Esophagus squamous epithelium (tissue), 5 donors: Measurements from ENCODE around the gene SLC27A1. TPM values are rescaled to one million over a fixed set of nuclear protein-coding genes. Genes with fewer than 3 reads are reported as not detected.
A peak's percentile ranks its signal among the peaks of the same experiment; 100 is the strongest.
"Not testable (repeated sequence)": the region's sequence is repeated elsewhere in the genome, so short reads cannot be mapped to it uniquely, and the experiment has no call there.

Experiments used
- DNase-seq: peaks from one replicate; lab custom pipeline; 2025; lab: John Stamatoyannopoulos, UW
- H3K27ac ChIP-seq, 4 donors: fragments of 200-600 bp; sonication (generic); one replicate each; pipeline ENCODE4 v1.5.1; 2016 to 2019; ENCODE audit warnings: mild to moderate bottlenecking in 1 of 4
- H3K27me3 ChIP-seq, 4 donors: fragments of 200-600 bp; sonication (generic); 1 replicate in 3 of 4; 2 replicates in 1 of 4; pipeline versions ENCODE4 v1.5.1 to v1.6.0; 2017 to 2021; ENCODE audit warnings: antibody characterized with exemption in 1 of 4
- H3K36me3 ChIP-seq, 3 donors: fragments of 200-600 bp; sonication (generic); one replicate each; pipeline ENCODE4 v1.5.1; 2016 to 2019
- H3K4me1 ChIP-seq, 3 donors: fragments of 200-600 bp; sonication (generic); one replicate each; pipeline ENCODE4 v1.5.1; 2017 to 2019
- H3K4me3 ChIP-seq, 4 donors: fragments of 200-600 bp; sonication (generic); 1 replicate in 3 of 4; 2 replicates in 1 of 4; pipeline ENCODE4 v1.5.1; 2016 to 2019; ENCODE audit warnings: mild to moderate bottlenecking in 2 of 4, moderate library complexity in 1 of 4
- H3K9me3 ChIP-seq, 3 donors: fragments of 200-600 bp; sonication (generic); one replicate each; pipeline ENCODE4 v1.5.1; 2016 to 2019
- POLR2A ChIP-seq, 4 donors: fragments of 450-650 bp; IDR thresholded peaks; one replicate each; pipeline ENCODE4 v1.6.1; 2017; ENCODE audit warnings: antibody characterized with exemption in 4 of 4, mild to moderate bottlenecking in 4 of 4, moderate library complexity in 3 of 4
- WGBS, 2 donors: methylation state at CpG; one replicate each; pipeline ENCODE4 v1.1.5; 2018; 5-methylcytosine and 5-hydroxymethylcytosine counted together
- intact Hi-C: fragments of 100-400 bp; cut with DNase I; formaldehyde crosslinking; loops from one replicate; pipeline ENCODE4 v1.15.0; 2022
- total RNA-seq, 4 donors: library from RNA; depleted of rRNA; stranded (reverse); fragments of >200 nt; gene quantifications; one replicate each; pipeline ENCODE4 v1.1.0, GENCODE V29; 2016
- TF ChIP-seq, protein P1 (sequence below), 6 experiments: fragments of 450-650 bp in 4 of 6; fragments of 200-600 bp in 2 of 6; sonication (generic) in 2 of 6; IDR thresholded peaks; one replicate each; pipeline ENCODE4 v1.5.1; 2016 to 2019; ENCODE audit warnings: antibody characterized with exemption in 6 of 6, mild to moderate bottlenecking in 4 of 6, moderate library complexity in 4 of 6
- donor health status: DM: yes; HTN: yes; CAD: no.

The SLC27A1 gene
- total RNA-seq, 4 donors from 2014 or later, result 4.1 to 19.5 (median 8.7) TPM

DNA sequence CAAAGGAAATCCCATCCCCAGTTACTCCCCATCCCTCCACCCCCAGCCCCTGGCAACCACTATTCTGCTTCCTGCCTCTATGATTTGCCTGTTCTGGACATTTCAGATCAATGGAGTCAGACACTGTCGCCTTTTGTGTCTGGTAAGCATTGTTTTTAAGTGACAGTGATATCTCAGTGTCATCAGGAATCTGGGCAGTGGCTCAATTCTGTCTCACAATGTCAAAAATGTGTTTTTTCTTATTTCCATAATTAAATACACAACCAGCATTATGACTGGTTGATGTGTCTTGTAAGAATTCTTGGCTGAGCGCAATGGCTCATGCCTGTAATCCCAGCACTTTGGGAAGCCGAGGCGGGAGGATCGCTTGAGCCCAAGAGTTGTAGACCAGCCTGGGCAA is 21.0 kb downstream of the SLC27A1 start:
- Histone ChIP-seq H3K9me3 (no peaks in the 10 kb centered on the region), H3K36me3 (peaks cover 0 to 20% (median 0%) of the 10 kb centered on the region in 3 donors), H3K4me3 (no peak overlapping the region), H3K4me1 (peaks cover 0 to 31% (median 12%) of the 10 kb centered on the region in 3 donors), H3K27ac (peak overlapping the region in 1 of 4 donors; percentile 9), H3K27me3 (no peaks in the 10 kb centered on the region)
- TF ChIP-seq, protein P1, sequence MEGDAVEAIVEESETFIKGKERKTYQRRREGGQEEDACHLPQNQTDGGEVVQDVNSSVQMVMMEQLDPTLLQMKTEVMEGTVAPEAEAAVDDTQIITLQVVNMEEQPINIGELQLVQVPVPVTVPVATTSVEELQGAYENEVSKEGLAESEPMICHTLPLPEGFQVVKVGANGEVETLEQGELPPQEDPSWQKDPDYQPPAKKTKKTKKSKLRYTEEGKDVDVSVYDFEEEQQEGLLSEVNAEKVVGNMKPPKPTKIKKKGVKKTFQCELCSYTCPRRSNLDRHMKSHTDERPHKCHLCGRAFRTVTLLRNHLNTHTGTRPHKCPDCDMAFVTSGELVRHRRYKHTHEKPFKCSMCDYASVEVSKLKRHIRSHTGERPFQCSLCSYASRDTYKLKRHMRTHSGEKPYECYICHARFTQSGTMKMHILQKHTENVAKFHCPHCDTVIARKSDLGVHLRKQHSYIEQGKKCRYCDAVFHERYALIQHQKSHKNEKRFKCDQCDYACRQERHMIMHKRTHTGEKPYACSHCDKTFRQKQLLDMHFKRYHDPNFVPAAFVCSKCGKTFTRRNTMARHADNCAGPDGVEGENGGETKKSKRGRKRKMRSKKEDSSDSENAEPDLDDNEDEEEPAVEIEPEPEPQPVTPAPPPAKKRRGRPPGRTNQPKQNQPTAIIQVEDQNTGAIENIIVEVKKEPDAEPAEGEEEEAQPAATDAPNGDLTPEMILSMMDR (IDR thresholded peaks at IDR 0.05), result no peak
- no peak for TF ChIP-seq POLR2A (IDR thresholded peaks at IDR 0.05)
- no peak for DNase-seq
- intact Hi-C loops, result no loop called here
- WGBS, 2 donors, result 94 to 96% methylated on average over 5 of the region's 5 CpGs

DNA sequence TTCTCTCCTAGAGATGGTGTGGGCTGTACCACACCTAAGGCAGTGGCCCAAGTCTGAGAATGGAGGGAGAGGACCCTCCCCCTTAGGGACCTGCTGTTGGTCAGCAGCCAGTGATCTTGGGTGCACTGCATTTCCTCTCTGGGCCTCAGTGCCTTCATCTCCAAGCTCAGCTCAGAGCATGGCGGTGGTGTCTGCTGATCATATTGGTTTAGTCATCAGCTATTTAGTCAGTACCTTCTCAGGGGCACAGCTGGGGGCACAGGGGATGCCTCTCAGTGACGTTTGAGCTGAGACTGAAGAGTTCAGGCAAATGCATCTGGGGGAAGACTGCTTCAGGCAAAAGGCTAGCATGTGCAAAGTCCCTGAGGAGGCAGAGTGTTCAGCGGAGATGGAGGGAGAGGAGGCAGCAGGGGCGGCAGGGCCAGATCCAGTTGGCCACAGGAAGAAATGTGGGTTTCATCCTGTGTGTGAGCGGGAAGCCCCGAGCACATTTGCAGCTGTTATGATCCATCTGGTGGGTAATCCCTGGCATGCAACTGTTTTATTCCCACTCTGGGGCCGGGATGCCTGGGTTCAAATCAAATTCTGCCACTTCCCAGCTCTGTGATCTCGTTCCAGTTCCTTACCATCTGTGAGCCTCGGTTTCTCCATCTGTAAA is 25.4 kb downstream of the SLC27A1 start:
- WGBS, 2 donors, result 63 to 88% methylated on average over 4 to 8 of the region's 9 CpGs
- Histone ChIP-seq H3K9me3 (no peaks in the 10 kb centered on the region), H3K27ac (no peak overlapping the region), H3K4me1 (peaks cover 0 to 20% (median 0%) of the 10 kb centered on the region in 3 donors), H3K36me3 (peaks cover 0 to 23% (median 6%) of the 10 kb centered on the region in 3 donors), H3K4me3 (no peak overlapping the region), H3K27me3 (no peaks in the 10 kb centered on the region)
- no peak for DNase-seq
- TF ChIP-seq, protein P1 (IDR thresholded peaks at IDR 0.05), result no peak
- TF ChIP-seq POLR2A (IDR thresholded peaks at IDR 0.05), result no peak
- intact Hi-C loops, result no loop called here

DNA sequence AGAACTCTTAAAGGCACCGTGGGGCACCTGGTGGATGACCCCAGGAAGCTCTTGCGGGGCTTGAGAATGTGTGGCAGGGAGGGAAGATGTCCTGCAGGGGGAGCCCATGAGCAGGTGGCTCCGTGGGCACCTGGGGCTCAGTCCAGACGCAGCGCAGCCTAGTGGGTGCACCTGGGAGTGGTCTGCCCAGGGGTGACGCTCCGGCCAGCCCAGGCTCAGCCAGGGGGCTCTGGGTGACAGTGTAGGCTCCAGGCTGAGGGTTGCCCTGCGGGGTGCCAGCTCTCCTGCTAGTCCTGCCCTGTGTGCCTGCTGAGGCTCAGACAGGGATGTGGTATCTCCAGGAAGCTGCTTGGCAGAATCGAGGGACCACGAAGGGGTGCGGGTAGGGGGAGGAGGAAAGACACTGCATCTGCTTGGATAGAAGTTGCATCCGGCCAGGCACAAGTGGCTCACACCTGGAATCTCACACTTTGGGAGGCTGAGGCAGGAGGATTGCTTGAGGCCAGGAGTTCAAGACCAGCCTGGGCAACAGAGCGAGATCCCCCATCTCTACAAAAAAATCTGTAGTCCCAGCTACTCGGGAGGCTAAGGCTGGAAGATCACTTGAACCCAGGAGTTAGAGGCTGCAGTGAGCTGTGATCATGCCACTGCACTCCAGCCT is 26.1 kb downstream of the SLC27A1 start:
- 59% methylated on average over 4 of the region's 14 CpGs; no CpG with 5 or more reads in 1 of the 2 donors for WGBS, 2 donors
- no peaks in the 10 kb centered on the region for H3K27me3 ChIP-seq
- peaks cover 0 to 30% (median 6%) of the 10 kb centered on the region in 3 donors for H3K36me3 ChIP-seq
- H3K4me3 ChIP-seq, result no peak overlapping the region
- TF ChIP-seq POLR2A (IDR thresholded peaks at IDR 0.05), result no peak
- TF ChIP-seq, protein P1 (IDR thresholded peaks at IDR 0.05), result peak; percentile 83 to 93 (median 87)
- peaks cover 0 to 20% (median 0%) of the 10 kb centered on the region in 3 donors for H3K4me1 ChIP-seq
- DNase-seq, result no peak
- H3K27ac ChIP-seq, result no peak overlapping the region
- no peaks in the 10 kb centered on the region for H3K9me3 ChIP-seq
- intact Hi-C loops, result no loop called here

DNA sequence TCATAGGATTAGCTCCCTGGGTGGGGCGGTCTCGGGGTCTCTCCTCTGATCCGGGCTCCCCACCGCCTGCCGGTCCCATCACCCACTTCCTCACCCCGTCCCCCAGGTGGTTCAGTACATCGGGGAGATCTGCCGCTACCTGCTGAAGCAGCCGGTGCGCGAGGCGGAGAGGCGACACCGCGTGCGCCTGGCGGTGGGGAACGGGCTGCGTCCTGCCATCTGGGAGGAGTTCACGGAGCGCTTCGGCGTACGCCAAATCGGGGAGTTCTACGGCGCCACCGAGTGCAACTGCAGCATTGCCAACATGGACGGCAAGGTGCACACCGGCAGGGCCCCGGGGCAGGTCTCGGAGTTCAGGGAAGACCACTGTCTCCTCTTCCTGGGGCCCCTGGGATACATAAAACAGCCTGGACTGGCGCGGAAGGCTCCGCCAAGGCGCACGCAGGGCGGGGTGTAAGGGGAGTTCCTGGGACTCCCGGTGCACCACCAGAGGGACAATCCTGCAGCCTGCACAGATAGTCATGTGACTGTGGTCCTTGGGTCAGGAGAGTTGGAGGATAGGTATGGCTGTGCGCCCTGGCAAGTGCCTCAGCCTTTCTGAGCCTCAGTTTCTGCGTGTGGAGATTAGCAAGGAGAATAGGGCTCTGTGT is 26.9 kb downstream of the SLC27A1 start:
- TF ChIP-seq POLR2A (IDR thresholded peaks at IDR 0.05), result no peak
- TF ChIP-seq, protein P1 (IDR thresholded peaks at IDR 0.05), result no peak
- 82 to 86% methylated on average over 20 to 22 of the region's 41 CpGs for WGBS, 2 donors
- H3K4me1 ChIP-seq, result peaks cover 0 to 20% (median 0%) of the 10 kb centered on the region in 3 donors
- no peak overlapping the region for H3K4me3 ChIP-seq
- no peaks in the 10 kb centered on the region for H3K9me3 ChIP-seq
- DNase-seq, result no peak
- H3K36me3 ChIP-seq, result peaks cover 0 to 32% (median 6%) of the 10 kb centered on the region in 3 donors
- H3K27me3 ChIP-seq, result no peaks in the 10 kb centered on the region
- intact Hi-C loops, result no loop called here
- no peak overlapping the region for H3K27ac ChIP-seq

DNA sequence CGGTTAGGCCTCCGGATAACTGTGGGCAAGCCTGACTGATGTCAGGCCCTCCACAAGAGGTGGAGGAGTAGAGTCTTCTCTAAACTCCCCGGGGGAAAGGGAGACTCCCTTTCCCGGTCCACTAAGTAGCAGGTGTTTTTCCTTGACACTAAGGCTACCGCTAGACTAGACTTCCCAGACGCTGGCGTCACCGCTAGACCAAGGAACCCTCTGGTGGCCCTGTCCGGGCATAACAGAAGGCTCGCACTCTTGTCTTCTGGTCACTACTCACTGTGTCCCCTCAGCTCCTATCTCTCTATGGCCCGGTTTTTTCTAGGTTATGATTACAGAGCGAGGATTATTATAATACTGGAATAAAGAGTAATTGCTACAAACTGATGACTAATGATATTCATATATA is 28.7 kb downstream of the SLC27A1 start:
- Histone ChIP-seq H3K36me3 (peaks cover 0 to 38% (median 9%) of the 10 kb centered on the region in 3 donors), H3K4me1 (peaks cover 0 to 20% (median 0%) of the 10 kb centered on the region in 3 donors)
- H3K9me3 ChIP-seq, intact Hi-C loops, DNase-seq, H3K27me3 ChIP-seq, H3K27ac ChIP-seq, H3K4me3 ChIP-seq: not testable (repeated sequence)
- WGBS, 2 donors, result 83% methylated on average over 10 to 11 of the region's 12 CpGs
